Adrenal gland (tissue), 5 donors: Measurements from ENCODE around the gene RGS7.

Experiments used
- CTCF ChIP-seq, 6 experiments: fragments of 450-650 bp in 4 of 6; fragments of 200-600 bp in 2 of 6; sonication (generic) in 1 of 6; IDR thresholded peaks; 1 replicate in 5 of 6; 2 replicates in 1 of 6; pipeline versions ENCODE4 v1.5.1 to v1.8.0; 2016 to 2021; ENCODE audit warnings: antibody characterized with exemption in 6 of 6, mild to moderate bottlenecking in 2 of 6, moderate library complexity in 1 of 6
- POLR2A ChIP-seq, 2 donors: fragments of 450-650 bp; IDR thresholded peaks; one replicate each; pipeline ENCODE4 v1.6.1; 2017; ENCODE audit warnings: antibody characterized with exemption in 2 of 2, mild to moderate bottlenecking in 2 of 2, moderate library complexity in 1 of 2
- donor health status: DM: no; HTN: no; CAD: no.

GRCh38 chr1:241275226-241275625, 81.8 kb downstream of the RGS7 start:
- TF ChIP-seq CTCF (IDR thresholded peaks at IDR 0.05) = no peak
- TF ChIP-seq POLR2A (IDR thresholded peaks at IDR 0.05) = no peak
